DOHH2 (cell line): Measurements from ENCODE around the gene POU2F3.

ENCODE experiments used
- EZH2phosphoT487 ChIP-seq: fragments of 200-600 bp; sonication (generic); IDR thresholded peaks from 2 replicates; pipeline ENCODE4 v1.6.1; 2017; ENCODE audit warnings: borderline replicate concordance, mild to moderate bottlenecking, antibody characterized with exemption, low read length, moderate library complexity, mixed read lengths
- TF ChIP-seq, protein P1 (sequence below): fragments of 200-600 bp; sonication (generic); IDR thresholded peaks from one replicate; pipeline ENCODE4 v1.5.1; 2014; ENCODE audit warnings: antibody characterized with exemption, mild to moderate bottlenecking, low read depth, low read length; ENCODE audit not compliant: poor library complexity, severe bottlenecking

- TF ChIP-seq, protein P1, sequence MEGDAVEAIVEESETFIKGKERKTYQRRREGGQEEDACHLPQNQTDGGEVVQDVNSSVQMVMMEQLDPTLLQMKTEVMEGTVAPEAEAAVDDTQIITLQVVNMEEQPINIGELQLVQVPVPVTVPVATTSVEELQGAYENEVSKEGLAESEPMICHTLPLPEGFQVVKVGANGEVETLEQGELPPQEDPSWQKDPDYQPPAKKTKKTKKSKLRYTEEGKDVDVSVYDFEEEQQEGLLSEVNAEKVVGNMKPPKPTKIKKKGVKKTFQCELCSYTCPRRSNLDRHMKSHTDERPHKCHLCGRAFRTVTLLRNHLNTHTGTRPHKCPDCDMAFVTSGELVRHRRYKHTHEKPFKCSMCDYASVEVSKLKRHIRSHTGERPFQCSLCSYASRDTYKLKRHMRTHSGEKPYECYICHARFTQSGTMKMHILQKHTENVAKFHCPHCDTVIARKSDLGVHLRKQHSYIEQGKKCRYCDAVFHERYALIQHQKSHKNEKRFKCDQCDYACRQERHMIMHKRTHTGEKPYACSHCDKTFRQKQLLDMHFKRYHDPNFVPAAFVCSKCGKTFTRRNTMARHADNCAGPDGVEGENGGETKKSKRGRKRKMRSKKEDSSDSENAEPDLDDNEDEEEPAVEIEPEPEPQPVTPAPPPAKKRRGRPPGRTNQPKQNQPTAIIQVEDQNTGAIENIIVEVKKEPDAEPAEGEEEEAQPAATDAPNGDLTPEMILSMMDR, result no peak
- no peak for TF ChIP-seq EZH2phosphoT487
Measured at GRCh38 chr11:120212259-120212878, 27.6 kb upstream of the POU2F3 start.
